Panc1 (cell line): Measurements from ENCODE around the gene ACE2. TPM values are rescaled to one million over a fixed set of nuclear protein-coding genes. Genes with fewer than 3 reads are reported as not detected.

ENCODE experiments used
- ATAC-seq: fragments of 200-7000 bp; cut with Tn5 transposase; 2 replicates; pipeline ENCODE4 v1.9.1; 2020; ENCODE audit warnings: mild to moderate bottlenecking, moderate library complexity
- BruUV-seq: library from RNA; stranded (reverse); fragments of 400-500 nt; replicated peaks from 2 replicates; lab custom pipeline; 2021; lab: Mats Ljungman, UMichigan
- CTCF ChIA-PET: fragments of 300-600 bp; sonication (Branson Sonifier 250); formaldehyde crosslinking; loops from one replicate; lab custom pipeline; 2022; ENCODE audit warnings: antibody characterized with exemption; lab: Charles Lee
- POLR2A ChIA-PET: fragments of 300-600 bp; sonication (Branson Sonifier 250); formaldehyde crosslinking; loops from one replicate; lab custom pipeline; 2022; ENCODE audit warnings: antibody characterized with exemption; lab: Charles Lee
- DNase-seq: peaks from one replicate; pipeline ENCODE4 v3.0.0-alpha.2; 2010; ENCODE audit warnings: low read depth, low spot score
- H3K27ac ChIP-seq: 2 replicates; pipeline ENCODE4 v1.5.1; 2011; ENCODE audit warnings: mild to moderate bottlenecking, low read length, inconsistent platforms
- H3K27me3 ChIP-seq: fragments of 200-500 bp; sonication (Bioruptor generic); 2 replicates; pipeline ENCODE4 v1.6.0; 2014; ENCODE audit warnings: low read length, inconsistent platforms; ENCODE audit not compliant: control insufficient read depth, insufficient read depth
- H3K36me3 ChIP-seq: fragments of 200-500 bp; sonication (Bioruptor generic); 2 replicates; pipeline ENCODE4 v1.5.1; 2014; ENCODE audit warnings: inconsistent platforms, mild to moderate bottlenecking, low read length, moderate library complexity; ENCODE audit not compliant: control insufficient read depth, insufficient read depth
- H3K4me1 ChIP-seq: 2 replicates; pipeline ENCODE4 v1.5.1; 2011; ENCODE audit warnings: inconsistent platforms, mild to moderate bottlenecking, low read length, moderate library complexity; ENCODE audit not compliant: control insufficient read depth, insufficient read depth
- H3K4me3 ChIP-seq, 2 experiments: 2 replicates each; pipeline ENCODE4 v1.5.1; 2011 to 2012; ENCODE audit warnings: low read depth in 2 of 2, low read length in 2 of 2, mild to moderate bottlenecking in 2 of 2, inconsistent platforms in 1 of 2, moderate library complexity in 1 of 2
- H3K9me3 ChIP-seq: fragments of 200-500 bp; sonication (Bioruptor generic); 2 replicates; pipeline ENCODE4 v1.5.1; 2014; ENCODE audit warnings: low read depth, mild to moderate bottlenecking, inconsistent platforms, low read length, moderate library complexity; ENCODE audit not compliant: control insufficient read depth, insufficient read depth
- CTCF ChIP-seq: fragments of 450-650 bp; IDR thresholded peaks from 2 replicates; pipeline ENCODE4 v1.5.1; 2017; ENCODE audit warnings: mild to moderate bottlenecking
- POLR2AphosphoS5 ChIP-seq: IDR thresholded peaks from 2 replicates; pipeline ENCODE4 v1.6.1; 2012; ENCODE audit warnings: mild to moderate bottlenecking, low read depth, low read length, moderate library complexity
- REST ChIP-seq, 2 experiments: IDR thresholded peaks; 2 replicates each; pipeline ENCODE4 v1.6.1; 2011 to 2012; ENCODE audit warnings: low read depth in 2 of 2, control low read depth in 1 of 2, low read length in 1 of 2, mild to moderate bottlenecking in 1 of 2, moderate library complexity in 1 of 2; ENCODE audit not compliant: insufficient read depth in 1 of 2
- SIN3A ChIP-seq: IDR thresholded peaks from 2 replicates; pipeline ENCODE4 v1.6.1; 2012; ENCODE audit warnings: low read depth, mild to moderate bottlenecking, low read length, moderate library complexity, borderline replicate concordance; ENCODE audit not compliant: insufficient read depth
- TCF7L2 ChIP-seq: IDR thresholded peaks from 2 replicates; pipeline ENCODE4 v1.6.1; 2011; ENCODE audit warnings: mild to moderate bottlenecking, low read depth, low read length, inconsistent platforms
- in situ Hi-C: cut with HindIII; loops from 2 replicates; pipeline ENCODE4 v1.10.0; 2016; ENCODE audit warnings: low sequenced_read_pairs, low pct_unique_long_range_greater_than_20kb
- intact Hi-C: fragments of 100-400 bp; cut with micrococcal nuclease; formaldehyde crosslinking; loops from one replicate; pipeline ENCODE4 v1.10.0; 2022; ENCODE audit not compliant: unreplicated experiment
- total RNA-seq: library from RNA; stranded (reverse); gene quantifications from one replicate; pipeline ENCODE4 v1.2.1, GENCODE V29; 2021; ENCODE audit not compliant: unreplicated experiment

ACE2 gene
- total RNA-seq, 1 experiment from 2014 or later = not detected

- in situ Hi-C loops = no loop called here
- ChIA-PET POLR2A (no interaction called here), CTCF (no interaction called here)
- H3K36me3 ChIP-seq = no peaks in the 10 kb centered on the region
- BruUV-seq = no TSS peak
- no peaks in the 10 kb centered on the region for H3K9me3 ChIP-seq
- no peak overlapping the region for H3K4me3 ChIP-seq
- TF ChIP-seq TCF7L2 (no peak), SIN3A (no peak), REST (IDR thresholded peaks at IDR 0.05; ENCODE audit: insufficient read depth in 1 of 2, low read depth in 2 of 2, low read length in 1 of 2) (no peak), POLR2AphosphoS5 (no peak), CTCF (no peak)
- H3K27ac ChIP-seq = no peak overlapping the region
- intact Hi-C loops = no loop called here
- H3K27me3 ChIP-seq = no peaks in the 10 kb centered on the region
- no peaks in the 10 kb centered on the region for H3K4me1 ChIP-seq
- ATAC-seq (no peak), DNase-seq (no peak)
Measured at GRCh38 chrX:15601932-15602331, 1.2 kb upstream of the ACE2 start.

- ATAC-seq (no peak), DNase-seq (no peak)
- in situ Hi-C loops = no loop called here
- Histone ChIP-seq H3K4me1 (no peaks in the 10 kb centered on the region), H3K27me3 (no peaks in the 10 kb centered on the region), H3K36me3 (no peaks in the 10 kb centered on the region), H3K4me3 (no peak overlapping the region), H3K27ac (no peak overlapping the region), H3K9me3 (no peaks in the 10 kb centered on the region)
- TF ChIP-seq SIN3A (no peak), CTCF (no peak), TCF7L2 (no peak)
- CTCF ChIA-PET = no interaction called here
- BruUV-seq = no TSS peak
- POLR2A ChIA-PET = no interaction called here
- intact Hi-C loops = no loop called here
Measured at GRCh38 chrX:15600049-15600448, 711 bp downstream of the ACE2 start.
